BLaER1 (cell line): Measurements from ENCODE around the gene NAP1L5.

Source experiments
- H3K27ac ChIP-seq: shearing (Covaris generic); formaldehyde crosslinking; 2 replicates; pipeline ENCODE4 v1.8.1; 2022
- H3K27me3 ChIP-seq: shearing (Covaris generic); formaldehyde crosslinking; 2 replicates; pipeline ENCODE4 v1.8.1; 2022
- H3K36me3 ChIP-seq: shearing (Covaris generic); formaldehyde crosslinking; 2 replicates; pipeline ENCODE4 v1.8.1; 2022
- H3K4me1 ChIP-seq: shearing (Covaris generic); formaldehyde crosslinking; 2 replicates; pipeline ENCODE4 v1.8.1; 2022
- H3K4me2 ChIP-seq: shearing (Covaris generic); formaldehyde crosslinking; 2 replicates; pipeline ENCODE4 v1.8.1; 2022
- H3K4me3 ChIP-seq: shearing (Covaris generic); formaldehyde crosslinking; 2 replicates; pipeline ENCODE4 v1.8.1; 2022
- H3K9ac ChIP-seq: shearing (Covaris generic); formaldehyde crosslinking; 2 replicates; pipeline ENCODE4 v1.8.1; 2022
- H3K9me3 ChIP-seq: shearing (Covaris generic); formaldehyde crosslinking; 2 replicates; pipeline ENCODE4 v1.8.1; 2022
- H4K20me1 ChIP-seq: shearing (Covaris generic); formaldehyde crosslinking; 2 replicates; pipeline ENCODE4 v1.8.1; 2022
- Cebpa-rat ChIP-seq: shearing (Covaris generic); IDR thresholded peaks from 2 replicates; pipeline ENCODE4 v1.8.1; 2022

Gene NAP1L5

GRCh38 chr4:88705223-88705622 is 7.6 kb upstream of the NAP1L5 start:
- no peaks in the 10 kb centered on the region for H3K4me1 ChIP-seq
- H3K4me2 ChIP-seq = no peak overlapping the region
- no peak overlapping the region for H3K9ac ChIP-seq
- no peaks in the 10 kb centered on the region for H4K20me1 ChIP-seq
- no peak for TF ChIP-seq Cebpa-rat
- no peaks in the 10 kb centered on the region for H3K9me3 ChIP-seq
- peaks cover 41% of the 10 kb centered on the region for H3K36me3 ChIP-seq
- H3K27me3 ChIP-seq = no peaks in the 10 kb centered on the region
- H3K27ac ChIP-seq = no peak overlapping the region
- no peak overlapping the region for H3K4me3 ChIP-seq

- TF ChIP-seq Cebpa-rat = no peak
- H3K9me3 ChIP-seq = 0 out of 2 replicates have a peak, but pooled peaks cover 4% of the 10 kb centered on the region
- H3K27ac ChIP-seq = no peak overlapping the region
- no peak overlapping the region for H3K9ac ChIP-seq
- H3K4me1 ChIP-seq = no peaks in the 10 kb centered on the region
- no peak overlapping the region for H3K4me3 ChIP-seq
- no peaks in the 10 kb centered on the region for H4K20me1 ChIP-seq
- H3K4me2 ChIP-seq = no peak overlapping the region
- H3K36me3 ChIP-seq = peaks cover 45% of the 10 kb centered on the region
- H3K27me3 ChIP-seq = no peaks in the 10 kb centered on the region
These were observed 5.2 kb upstream of the NAP1L5 start for GRCh38 chr4:88702782-88703181.

DNA sequence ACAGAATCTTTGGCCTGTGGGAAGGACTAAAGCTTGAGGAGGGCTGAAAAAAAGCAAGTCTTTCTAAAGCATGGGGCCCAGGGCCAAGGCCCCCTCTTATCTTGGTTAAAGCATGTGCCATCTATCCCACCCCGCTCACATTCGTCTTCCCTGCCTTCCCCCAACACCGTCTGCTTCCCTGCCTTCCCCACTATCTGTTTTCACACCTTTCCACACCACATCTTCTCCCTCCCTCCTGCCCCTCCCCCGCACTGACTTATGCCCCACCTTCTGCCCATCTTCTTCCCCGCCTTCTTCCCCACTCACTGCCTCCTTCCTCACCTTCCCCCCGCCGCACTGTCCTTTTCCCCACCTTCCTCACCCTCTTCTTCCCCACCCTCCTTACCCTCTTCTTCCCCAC is 890 bp upstream of the NAP1L5 start:
- 0 out of 2 replicates have a peak, but pooled peaks cover 4% of the 10 kb centered on the region for H3K9me3 ChIP-seq
- H3K9ac ChIP-seq = no peak overlapping the region
- H3K4me3 ChIP-seq = no peak overlapping the region
- no peaks in the 10 kb centered on the region for H3K27me3 ChIP-seq
- H4K20me1 ChIP-seq = no peaks in the 10 kb centered on the region
- no peak overlapping the region for H3K4me2 ChIP-seq
- no peak for TF ChIP-seq Cebpa-rat
- H3K4me1 ChIP-seq = no peaks in the 10 kb centered on the region; the same call in 1 of the 2 replicates
- H3K27ac ChIP-seq = no peak overlapping the region
- peaks cover 11% of the 10 kb centered on the region; the same call in 1 of the 2 replicates for H3K36me3 ChIP-seq

DNA sequence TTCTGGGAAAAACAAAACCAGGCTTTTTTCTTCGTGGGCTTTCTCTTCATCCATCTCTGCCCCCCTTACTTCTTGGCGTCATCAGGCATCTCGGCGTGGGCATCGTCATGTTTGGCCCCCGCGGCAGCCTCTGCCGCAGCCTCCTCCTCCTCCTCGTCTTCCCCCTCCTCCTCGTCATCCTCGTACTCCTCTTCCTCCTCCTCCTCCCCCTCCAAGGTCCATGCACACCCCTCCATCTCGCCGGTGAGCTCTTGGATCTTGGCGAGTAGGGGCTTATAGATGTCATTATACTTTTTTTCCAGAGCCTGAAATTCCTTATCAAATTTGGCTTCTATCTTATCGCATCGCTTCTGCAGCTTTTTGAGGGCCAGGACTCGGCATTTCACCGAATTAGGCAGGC is 488 bp downstream of the NAP1L5 start:
- Histone ChIP-seq H3K9ac (peak overlapping the region; percentile 70), H3K27me3 (no peaks in the 10 kb centered on the region), H3K27ac (no peak overlapping the region; the same call in 1 of the 2 replicates), H3K4me2 (peak overlapping the region; percentile 75), H3K4me1 (no peaks in the 10 kb centered on the region; the same call in 1 of the 2 replicates), H3K9me3 (0 out of 2 replicates have a peak, but pooled peaks cover 4% of the 10 kb centered on the region), H3K4me3 (peak overlapping the region; percentile 72), H4K20me1 (no peaks in the 10 kb centered on the region), H3K36me3 (peaks cover 15% of the 10 kb centered on the region; the same call in 1 of the 2 replicates)
- TF ChIP-seq Cebpa-rat = no peak

GRCh38 chr4:88696630-88697029 is 999 bp downstream of the NAP1L5 start:
- Histone ChIP-seq H3K9ac (no peak overlapping the region), H3K27ac (no peak overlapping the region), H4K20me1 (no peaks in the 10 kb centered on the region), H3K4me2 (peak overlapping the region; percentile 75), H3K27me3 (no peaks in the 10 kb centered on the region), H3K4me3 (peak overlapping the region; percentile 72), H3K36me3 (peaks cover 15% of the 10 kb centered on the region; the same call in 1 of the 2 replicates), H3K9me3 (0 out of 2 replicates have a peak, but pooled peaks cover 4% of the 10 kb centered on the region), H3K4me1 (no peaks in the 10 kb centered on the region; the same call in 1 of the 2 replicates)
- TF ChIP-seq Cebpa-rat = no peak

GRCh38 chr4:88693792-88694191 is 3.8 kb downstream of the NAP1L5 start:
- Histone ChIP-seq H3K4me2 (no peak overlapping the region), H4K20me1 (no peaks in the 10 kb centered on the region), H3K9ac (no peak overlapping the region), H3K27ac (no peak overlapping the region), H3K9me3 (0 out of 2 replicates have a peak, but pooled peaks cover 4% of the 10 kb centered on the region), H3K4me1 (no peaks in the 10 kb centered on the region; the same call in 1 of the 2 replicates), H3K27me3 (no peaks in the 10 kb centered on the region), H3K4me3 (no peak overlapping the region), H3K36me3 (peaks cover 27% of the 10 kb centered on the region)
- TF ChIP-seq Cebpa-rat = no peak

DNA sequence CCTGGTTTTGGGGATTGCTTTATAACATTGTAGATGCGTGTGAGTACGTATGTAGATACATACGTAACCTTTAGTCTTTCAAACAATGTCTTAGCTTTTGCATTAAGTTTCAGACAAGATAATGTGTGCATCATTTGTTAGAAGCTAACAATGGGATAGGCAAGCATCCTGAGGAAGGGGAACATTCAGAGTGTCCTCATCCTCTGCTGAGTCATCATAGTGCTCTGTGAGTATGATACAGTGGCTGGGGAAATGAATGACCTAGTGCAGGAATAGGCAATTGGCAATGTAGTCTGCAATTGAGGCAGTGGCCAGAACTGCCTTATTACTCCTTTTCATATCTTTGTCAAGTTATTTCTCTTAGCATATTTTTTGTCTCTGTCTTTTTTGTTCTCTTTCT is 7.3 kb downstream of the NAP1L5 start:
- no peak overlapping the region for H3K27ac ChIP-seq
- H3K27me3 ChIP-seq = no peaks in the 10 kb centered on the region

DNA sequence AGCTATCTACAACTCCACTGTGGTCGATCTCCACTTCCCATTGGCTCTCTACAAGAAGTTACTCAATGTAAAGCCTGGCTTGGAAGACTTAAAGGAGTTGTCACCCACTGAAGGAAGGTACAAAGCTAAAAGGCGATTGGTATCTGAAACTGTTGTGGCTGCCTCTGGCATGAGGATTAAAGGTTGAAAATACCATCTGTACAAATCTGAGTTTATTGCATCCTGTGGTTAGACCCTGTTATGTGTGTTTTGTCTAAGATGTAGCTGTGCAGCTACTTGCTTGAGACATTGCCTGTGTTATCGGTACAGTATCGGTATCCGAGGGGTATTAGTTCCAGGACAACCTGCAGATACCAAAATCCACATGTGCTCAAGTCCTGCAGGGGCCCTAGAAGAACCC is 16.4 kb downstream of the NAP1L5 start:
- Histone ChIP-seq H3K4me3 (no peak overlapping the region), H3K36me3 (peaks cover 58% of the 10 kb centered on the region), H3K4me2 (no peak overlapping the region), H3K4me1 (no peaks in the 10 kb centered on the region), H3K27ac (no peak overlapping the region), H3K9me3 (peaks cover 15% of the 10 kb centered on the region; the same call in 1 of the 2 replicates), H4K20me1 (no peaks in the 10 kb centered on the region), H3K9ac (no peak overlapping the region), H3K27me3 (no peaks in the 10 kb centered on the region)
- TF ChIP-seq Cebpa-rat = no peak

More for the DNA sequence above, 7.3 kb downstream of the NAP1L5 start:
- Histone ChIP-seq H4K20me1 (no peaks in the 10 kb centered on the region), H3K9me3 (no peaks in the 10 kb centered on the region), H3K4me2 (no peak overlapping the region), H3K9ac (no peak overlapping the region), H3K4me1 (no peaks in the 10 kb centered on the region), H3K4me3 (no peak overlapping the region), H3K36me3 (peaks cover 26% of the 10 kb centered on the region)
- no peak for TF ChIP-seq Cebpa-rat

DNA sequence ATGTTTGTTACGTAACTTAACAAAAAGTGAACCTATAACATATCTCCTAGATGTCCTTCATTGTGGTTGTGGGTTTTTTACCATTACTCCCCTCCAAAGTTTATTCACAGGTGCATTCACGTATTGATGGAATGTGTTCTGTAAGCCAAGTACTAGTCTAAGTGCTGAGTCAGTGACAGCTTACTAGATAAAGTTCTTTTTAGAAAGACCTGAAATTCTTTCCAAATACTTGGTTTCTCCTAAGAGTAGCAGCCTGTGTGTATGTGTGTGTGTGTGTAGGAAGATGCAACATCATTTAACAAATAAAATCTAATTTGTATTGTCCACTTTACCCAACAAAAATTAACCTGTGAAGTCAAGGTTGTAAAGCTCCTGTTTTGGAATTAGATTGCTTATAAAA is 22.1 kb downstream of the NAP1L5 start:
- H3K27ac ChIP-seq = no peak overlapping the region
- H3K36me3 ChIP-seq = peaks cover 37% of the 10 kb centered on the region
- no peaks in the 10 kb centered on the region for H3K9me3 ChIP-seq
- no peaks in the 10 kb centered on the region for H3K4me1 ChIP-seq
- H3K4me3 ChIP-seq = no peak overlapping the region
- H4K20me1 ChIP-seq = no peaks in the 10 kb centered on the region
- H3K27me3 ChIP-seq = no peaks in the 10 kb centered on the region
- no peak overlapping the region for H3K9ac ChIP-seq
- H3K4me2 ChIP-seq = no peak overlapping the region
- TF ChIP-seq Cebpa-rat = no peak

DNA sequence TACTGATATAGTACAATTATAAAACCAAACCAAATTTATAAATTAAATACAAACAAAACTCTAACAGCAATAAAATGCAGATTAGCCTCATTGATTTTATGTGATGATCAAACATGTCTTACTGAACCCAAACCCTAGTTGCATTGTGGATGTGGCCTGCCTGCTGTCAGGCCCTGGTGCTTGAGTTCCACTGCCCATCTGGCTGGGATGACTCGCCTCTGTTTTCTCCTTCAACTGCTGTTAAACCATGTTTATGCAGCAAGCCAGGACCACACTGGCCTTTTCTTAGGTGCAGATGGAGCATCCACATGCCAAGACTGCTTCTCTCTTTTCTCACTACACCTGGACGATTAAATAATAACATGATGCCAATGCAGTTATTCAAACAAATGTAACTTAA is 22.6 kb downstream of the NAP1L5 start:
- Histone ChIP-seq H3K27ac (no peak overlapping the region), H3K4me1 (no peaks in the 10 kb centered on the region), H3K9ac (no peak overlapping the region), H3K36me3 (peaks cover 32% of the 10 kb centered on the region), H3K27me3 (no peaks in the 10 kb centered on the region), H4K20me1 (no peaks in the 10 kb centered on the region), H3K4me3 (no peak overlapping the region), H3K4me2 (no peak overlapping the region), H3K9me3 (no peaks in the 10 kb centered on the region)
- no peak for TF ChIP-seq Cebpa-rat

DNA sequence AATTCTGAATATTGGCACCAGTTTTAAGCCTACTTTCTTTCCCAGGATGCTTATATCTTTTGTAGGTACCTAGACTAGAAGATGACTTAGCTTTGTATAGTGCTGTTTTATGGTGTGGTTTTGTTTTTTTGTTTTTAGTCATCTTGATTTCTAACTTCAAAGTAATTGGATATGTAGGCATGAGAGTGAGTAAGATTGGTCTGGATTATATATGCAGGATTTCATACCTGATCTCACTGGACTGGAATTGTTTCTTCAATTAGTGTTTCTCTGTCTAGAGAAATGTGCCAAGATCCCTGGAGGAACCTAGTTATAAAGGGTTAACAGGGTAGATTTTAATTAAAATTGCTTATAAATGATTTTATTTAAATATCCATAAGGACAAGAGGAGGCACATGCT is 23.1 kb downstream of the NAP1L5 start:
- Histone ChIP-seq H3K9me3 (no peaks in the 10 kb centered on the region), H3K36me3 (peaks cover 28% of the 10 kb centered on the region), H3K4me2 (no peak overlapping the region), H3K27ac (no peak overlapping the region), H3K27me3 (no peaks in the 10 kb centered on the region), H4K20me1 (no peaks in the 10 kb centered on the region), H3K4me1 (no peaks in the 10 kb centered on the region), H3K4me3 (no peak overlapping the region), H3K9ac (no peak overlapping the region)
- TF ChIP-seq Cebpa-rat = no peak
